Psoas muscle (tissue), 8 donors: ENCODE results near the gene WDR44. TPM values are rescaled to one million over a fixed set of nuclear protein-coding genes. Genes with fewer than 3 reads are reported as not detected.

Source experiments
- ATAC-seq, 4 donors: fragments of 200-7000 bp; cut with Tn5 transposase; one replicate each; pipeline ENCODE4 v1.9.1; 2020; ENCODE audit warnings: moderate library complexity in 3 of 4, mild to moderate bottlenecking in 2 of 4
- DNase-seq, 2 donors: peaks; one replicate each; pipeline ENCODE4 v3.0.0-alpha.2; 2020
- H3K27ac ChIP-seq: fragments of 200-600 bp; one replicate; pipeline ENCODE4 v1.8.0; 2022
- H3K27me3 ChIP-seq, 3 donors: fragments of 200-600 bp in 1 of 3; one replicate each; pipeline versions ENCODE4 v1.6.1 to v1.8.0; 2013 to 2022; ENCODE audit warnings: low read length in 2 of 3, mild to moderate bottlenecking in 2 of 3, moderate library complexity in 1 of 3; ENCODE audit not compliant: insufficient read depth in 3 of 3
- H3K36me3 ChIP-seq, 2 donors: fragments of 200-600 bp in 1 of 2; one replicate each; pipeline versions ENCODE4 v1.6.1 to v1.8.0; 2013 to 2022; ENCODE audit warnings: low read depth in 1 of 2, mild to moderate bottlenecking in 1 of 2, moderate library complexity in 1 of 2; ENCODE audit not compliant: insufficient read depth in 1 of 2
- H3K4me1 ChIP-seq: fragments of 200-600 bp; one replicate; pipeline ENCODE4 v1.8.0; 2022
- H3K4me3 ChIP-seq: fragments of 200-600 bp; one replicate; pipeline ENCODE4 v1.8.0; 2022; ENCODE audit warnings: mild to moderate bottlenecking
- H3K9me3 ChIP-seq: fragments of 200-600 bp; one replicate; pipeline ENCODE4 v1.8.0; 2022
- WGBS, 3 donors: extraction: QIAGEN DNeasy Blood & Tissue Kit; methylation state at CpG; one replicate each; pipeline versions ENCODE4 v1.1.6 to v1.1.7; 2013; 5-methylcytosine and 5-hydroxymethylcytosine counted together
- intact Hi-C, 2 donors: fragments of 100-400 bp; cut with DNase I; formaldehyde crosslinking; loops; one replicate each; pipeline versions ENCODE4 v1.11.0 to v1.14.2; 2022
- polyA plus RNA-seq, 3 donors: library from polyadenylated mRNA; stranded (reverse); fragments of 200-250 nt; gene quantifications; one replicate each; pipeline ENCODE4 v1.2.3, GENCODE V29; 2013
- total RNA-seq, 4 donors: library from RNA; stranded (reverse); fragmentation: NEBNext Ultra II Directional in 2 of 4; extraction: Animal tissue kit (Norgen Biotek cat#: 25700) in 2 of 4; gene quantifications; one replicate each; pipeline versions ENCODE4 v1.2.1 to v1.2.4, GENCODE V29; 2021 to 2023
- TF ChIP-seq, protein P1 (sequence below): fragments of 200-600 bp; IDR thresholded peaks from one replicate; pipeline ENCODE4 v1.8.0; 2022; ENCODE audit warnings: antibody characterized with exemption
- donor health status: healthy with polysubstance abuse.
- donor health status: DM: no; HTN: no; CAD: no; lungs with moderate emphysema.
- donor health status: Bipolar disorder and iron deficiency.
- donor health status: healthy.
- donor health status: DM: yes; HTN: yes; CAD: no.
- donor health status: DM: no; HTN: no; CAD: no.
- donor health status: DM: no; HTN: no; CAD: no.
- donor health status: DM: yes; HTN: yes; CAD: no.

The WDR44 gene
- total and polyA plus RNA-seq, 7 donors: 4.4 to 13.1 (median 9.6) TPM

DNA sequence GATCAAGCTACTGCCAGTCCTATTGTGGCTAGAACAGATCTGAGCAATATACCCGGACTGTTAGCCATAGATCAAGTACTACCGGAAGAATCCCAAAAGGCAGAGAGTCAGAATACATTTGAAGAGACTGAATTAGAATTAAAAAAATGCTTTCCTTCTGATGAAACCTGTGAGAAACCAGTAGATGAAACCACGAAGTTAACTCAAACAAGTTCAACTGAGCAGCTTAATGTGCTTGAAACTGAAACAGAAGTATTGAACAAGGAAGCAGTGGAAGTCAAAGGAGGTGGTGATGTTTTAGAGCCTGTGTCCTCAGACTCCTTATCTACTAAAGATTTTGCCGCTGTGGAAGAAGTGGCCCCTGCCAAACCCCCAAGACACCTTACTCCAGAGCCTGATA is 46.8 kb downstream of the WDR44 start:
- Histone ChIP-seq H3K4me1 (no peaks in the 10 kb centered on the region), H3K36me3 (peaks cover 0 to 18% of the 10 kb centered on the region in 2 donors), H3K27ac (no peak overlapping the region), H3K9me3 (no peaks in the 10 kb centered on the region), H3K4me3 (no peak overlapping the region), H3K27me3 (no peaks in the 10 kb centered on the region)
- intact Hi-C loops: no loop called here
- WGBS, 3 donors: 84 to 94% (median 92%) methylated on average over 4 of the region's 4 CpGs
- no peak for DNase-seq
- no peak for ATAC-seq
- TF ChIP-seq, protein P1, sequence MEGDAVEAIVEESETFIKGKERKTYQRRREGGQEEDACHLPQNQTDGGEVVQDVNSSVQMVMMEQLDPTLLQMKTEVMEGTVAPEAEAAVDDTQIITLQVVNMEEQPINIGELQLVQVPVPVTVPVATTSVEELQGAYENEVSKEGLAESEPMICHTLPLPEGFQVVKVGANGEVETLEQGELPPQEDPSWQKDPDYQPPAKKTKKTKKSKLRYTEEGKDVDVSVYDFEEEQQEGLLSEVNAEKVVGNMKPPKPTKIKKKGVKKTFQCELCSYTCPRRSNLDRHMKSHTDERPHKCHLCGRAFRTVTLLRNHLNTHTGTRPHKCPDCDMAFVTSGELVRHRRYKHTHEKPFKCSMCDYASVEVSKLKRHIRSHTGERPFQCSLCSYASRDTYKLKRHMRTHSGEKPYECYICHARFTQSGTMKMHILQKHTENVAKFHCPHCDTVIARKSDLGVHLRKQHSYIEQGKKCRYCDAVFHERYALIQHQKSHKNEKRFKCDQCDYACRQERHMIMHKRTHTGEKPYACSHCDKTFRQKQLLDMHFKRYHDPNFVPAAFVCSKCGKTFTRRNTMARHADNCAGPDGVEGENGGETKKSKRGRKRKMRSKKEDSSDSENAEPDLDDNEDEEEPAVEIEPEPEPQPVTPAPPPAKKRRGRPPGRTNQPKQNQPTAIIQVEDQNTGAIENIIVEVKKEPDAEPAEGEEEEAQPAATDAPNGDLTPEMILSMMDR: no peak

DNA sequence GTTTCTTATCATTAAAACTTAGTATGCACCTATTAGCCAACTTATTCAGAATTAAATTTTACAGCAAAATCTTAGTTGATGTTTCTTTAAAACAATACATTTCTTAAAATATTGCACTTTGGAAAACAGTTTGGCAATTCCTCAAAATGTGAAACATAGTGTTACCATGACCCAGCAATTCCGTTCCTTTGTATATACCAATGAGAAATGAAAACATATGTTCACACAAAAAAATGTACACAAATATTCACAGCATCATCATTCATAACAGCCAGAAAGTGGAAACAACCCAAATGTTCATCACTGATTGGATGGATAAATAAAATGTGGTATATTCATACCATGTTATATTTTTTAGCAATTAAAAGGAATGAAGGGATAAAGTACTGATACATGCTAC is 50.2 kb downstream of the WDR44 start:
- Histone ChIP-seq H3K27ac (no peak overlapping the region), H3K36me3 (peaks cover 3 to 41% of the 10 kb centered on the region in 2 donors), H3K4me1 (no peaks in the 10 kb centered on the region), H3K9me3 (no peaks in the 10 kb centered on the region), H3K27me3 (no peaks in the 10 kb centered on the region), H3K4me3 (no peak overlapping the region)
- no peak for ATAC-seq
- DNase-seq: no peak
- TF ChIP-seq, protein P1: no peak
- WGBS, 3 donors: 73 to 100% (median 92%) methylated on average over 1 of the region's 1 CpG
- intact Hi-C loops: no loop called here

DNA sequence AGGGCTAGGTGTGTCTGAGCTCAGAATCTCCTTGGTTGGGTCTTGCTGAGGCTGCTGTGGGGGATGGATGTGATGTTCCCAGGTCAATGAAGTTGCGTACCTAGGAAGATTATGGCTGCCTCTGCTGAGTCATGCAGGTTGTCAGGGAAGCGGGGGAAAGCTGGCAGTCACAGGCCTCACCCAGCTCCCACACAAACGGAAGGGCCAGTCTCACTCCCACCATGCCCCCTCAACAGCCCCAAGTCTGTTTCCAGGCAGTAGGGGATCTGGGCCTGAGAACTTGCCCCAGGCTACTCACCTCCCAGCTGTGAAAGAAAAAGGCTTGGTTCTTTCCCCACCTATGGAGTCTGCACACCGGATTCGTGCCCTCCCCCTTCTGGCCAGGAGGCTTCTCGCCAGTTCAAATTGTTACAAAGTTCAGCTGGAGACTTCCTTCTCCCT is 72.9 kb downstream of the WDR44 start:
- no peaks in the 10 kb centered on the region for H3K4me1 ChIP-seq
- H3K4me3 ChIP-seq: no peak overlapping the region
- H3K36me3 ChIP-seq: peaks cover 0 to 3% of the 10 kb centered on the region in 2 donors
- no peaks in the 10 kb centered on the region for H3K27me3 ChIP-seq
- intact Hi-C loops: no loop called here
- DNase-seq (no peak), ATAC-seq (no peak)
- 70 to 87% (median 86%) methylated on average over 5 to 6 of the region's 6 CpGs for WGBS, 3 donors
- H3K27ac ChIP-seq: no peak overlapping the region
- peaks cover 6% of the 10 kb centered on the region for H3K9me3 ChIP-seq
- TF ChIP-seq, protein P1: no peak

DNA sequence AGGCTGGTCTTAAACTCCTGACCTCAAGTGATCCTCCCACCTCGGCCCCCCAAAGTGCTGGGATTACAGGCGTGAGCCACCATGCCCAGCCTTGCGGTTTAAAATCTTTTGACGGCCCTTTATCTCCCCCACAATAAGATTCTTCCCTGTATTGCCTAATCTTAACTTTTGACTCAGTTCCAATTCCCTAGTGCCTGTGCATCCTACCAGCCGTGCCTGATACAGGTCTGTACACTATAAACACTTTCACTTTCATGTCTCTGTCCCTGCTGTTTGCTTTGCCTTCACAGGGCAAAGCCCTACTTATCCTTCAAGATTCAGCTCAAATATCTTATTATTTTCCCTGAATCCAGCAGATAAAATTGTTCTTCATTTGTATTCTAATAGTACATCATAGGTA is 74.6 kb downstream of the WDR44 start:
- ATAC-seq: no peak
- H3K36me3 ChIP-seq: peaks cover 0 to 3% of the 10 kb centered on the region in 2 donors
- intact Hi-C loops: no loop called here
- H3K9me3 ChIP-seq: peaks cover 6% of the 10 kb centered on the region
- H3K27ac ChIP-seq: no peak overlapping the region
- 49 to 62% (median 52%) methylated on average over 5 of the region's 5 CpGs for WGBS, 3 donors
- TF ChIP-seq, protein P1: no peak
- H3K4me1 ChIP-seq: no peaks in the 10 kb centered on the region
- H3K4me3 ChIP-seq: no peak overlapping the region
- no peaks in the 10 kb centered on the region for H3K27me3 ChIP-seq
- DNase-seq: no peak

DNA sequence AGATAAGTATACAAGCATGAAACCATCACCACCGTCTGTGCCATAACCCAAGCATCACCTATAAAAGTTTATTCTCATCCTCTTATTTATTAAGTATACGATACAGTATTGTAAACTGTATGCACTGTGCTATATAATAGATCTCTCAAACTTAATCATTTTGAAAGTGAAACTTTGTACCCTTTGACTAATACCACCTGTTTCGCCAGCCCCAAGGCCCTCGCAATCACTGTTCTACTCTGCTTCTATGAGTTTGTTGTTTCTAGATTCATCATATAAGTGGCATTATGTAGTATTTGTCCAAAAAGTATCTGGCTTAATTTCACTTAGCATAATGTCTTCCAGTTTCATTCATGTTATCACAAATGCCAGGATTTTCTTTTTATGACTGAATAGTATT is 77.7 kb downstream of the WDR44 start:
- no peak overlapping the region for H3K4me3 ChIP-seq
- 86 to 95% (median 88%) methylated on average over 4 of the region's 4 CpGs for WGBS, 3 donors
- intact Hi-C loops: no loop called here
- H3K27me3 ChIP-seq: no peaks in the 10 kb centered on the region
- ATAC-seq (no peak), DNase-seq (no peak)
- no peak overlapping the region for H3K27ac ChIP-seq
- H3K9me3 ChIP-seq: no peaks in the 10 kb centered on the region
- no peaks in the 10 kb centered on the region for H3K4me1 ChIP-seq
- TF ChIP-seq, protein P1: no peak
- H3K36me3 ChIP-seq: peaks cover 0 to 4% of the 10 kb centered on the region in 2 donors
